Muscle of leg (tissue), 16 donors: ENCODE data around the gene PDGFA. TPM values are rescaled to one million over a fixed set of nuclear protein-coding genes. Genes with fewer than 3 reads are reported as not detected.

ENCODE experiments used
- DNase-seq: peaks from one replicate; pipeline ENCODE4 v3.0.0; 2013
- H3K27ac ChIP-seq: one replicate; pipeline ENCODE4 v1.5.1; 2013; ENCODE audit warnings: mild to moderate bottlenecking, low read length, control low read depth
- H3K27me3 ChIP-seq: one replicate; pipeline ENCODE4 v1.6.1; 2013; ENCODE audit warnings: low read length; ENCODE audit not compliant: control insufficient read depth, insufficient read depth
- H3K36me3 ChIP-seq: one replicate; pipeline ENCODE4 v1.6.1; 2013; ENCODE audit warnings: low read length; ENCODE audit not compliant: control insufficient read depth, insufficient read depth
- H3K4me1 ChIP-seq: one replicate; pipeline ENCODE4 v1.6.1; 2013; ENCODE audit warnings: low read length; ENCODE audit not compliant: control insufficient read depth, insufficient read depth
- H3K4me3 ChIP-seq: one replicate; pipeline ENCODE4 v1.5.1; 2013; ENCODE audit warnings: low read length, control low read depth
- H3K9me3 ChIP-seq: replicated peaks from 2 replicates; pipeline ENCODE4 v1.6.1; 2013; ENCODE audit warnings: low read depth, low read length; ENCODE audit not compliant: control insufficient read depth
- WGBS: methylation state at CpG from one replicate; pipeline ENCODE4 v1.1.5; 2013; ENCODE audit warnings: missing lambda C conversion rate; ENCODE audit not compliant: insufficient coverage; 5-methylcytosine and 5-hydroxymethylcytosine counted together
- long read RNA-seq, 11 donors: transcript quantifications; one replicate each; lab custom pipeline, GENCODE V29; 2026
- polyA plus RNA-seq, 8 donors: library from polyadenylated mRNA; unstranded; fragments of 120-200 nt; gene quantifications; one replicate each; pipeline versions ENCODE4 v1.2.1 to v1.2.3, GENCODE V29; 2013; ENCODE audit warnings: inconsistent platforms in 1 of 8, low replicate concordance in 1 of 8; ENCODE audit not compliant: insufficient read length in 8 of 8, insufficient read depth in 1 of 8
- total RNA-seq: library from RNA; stranded (reverse); fragments of 120-200 nt; gene quantifications from one replicate; pipeline ENCODE4 v1.2.4, GENCODE V29; 2013

The PDGFA gene
- total RNA-seq, result 26.1 TPM
- polyA plus RNA-seq, result 10 to 100 TPM; 31.2 to 51.6 (median 41.9) TPM
- long read RNA-seq, donor 1, transcript PDGFA-203 (6 exons, 2,305 nt), result major isoform, 13 of 13 reads
- long read RNA-seq, donor 1, partial matches to known transcripts, result 0 of 13 reads
- long read RNA-seq, donor 1, other reads (novel, unspliced or antisense), result 0 of 13 reads
- long read RNA-seq, donor 2, result 0 reads
- long read RNA-seq, donor 3, transcript PDGFA-203 (6 exons, 2,305 nt), result major isoform, 7 of 7 reads
- long read RNA-seq, donor 3, partial matches to known transcripts, result 0 of 7 reads
- long read RNA-seq, donor 3, other reads (novel, unspliced or antisense), result 0 of 7 reads
- long read RNA-seq, donor 4, transcript PDGFA-203 (6 exons, 2,305 nt), result major isoform, 7 of 7 reads
- long read RNA-seq, donor 4, partial matches to known transcripts, result 0 of 7 reads
- long read RNA-seq, donor 4, other reads (novel, unspliced or antisense), result 0 of 7 reads
- long read RNA-seq, donor 5, transcript PDGFA-203 (6 exons, 2,305 nt), result major isoform, 15 of 15 reads
- long read RNA-seq, donor 5, partial matches to known transcripts, result 0 of 15 reads
- long read RNA-seq, donor 5, other reads (novel, unspliced or antisense), result 0 of 15 reads
- long read RNA-seq, donor 6, transcript PDGFA-203 (6 exons, 2,305 nt), result major isoform, 10 of 10 reads
- long read RNA-seq, donor 6, partial matches to known transcripts, result 0 of 10 reads
- long read RNA-seq, donor 6, other reads (novel, unspliced or antisense), result 0 of 10 reads
- long read RNA-seq, donor 7, transcript PDGFA-203 (6 exons, 2,305 nt), result major isoform, 15 of 15 reads
- long read RNA-seq, donor 7, partial matches to known transcripts, result 0 of 15 reads
- long read RNA-seq, donor 7, other reads (novel, unspliced or antisense), result 0 of 15 reads
- long read RNA-seq, donor 8, transcript PDGFA-203 (6 exons, 2,305 nt), result major isoform, 7 of 7 reads
- long read RNA-seq, donor 8, partial matches to known transcripts, result 0 of 7 reads
- long read RNA-seq, donor 8, other reads (novel, unspliced or antisense), result 0 of 7 reads
- long read RNA-seq, donor 9, transcript PDGFA-203 (6 exons, 2,305 nt), result major isoform, 7 of 7 reads
- long read RNA-seq, donor 9, partial matches to known transcripts, result 0 of 7 reads
- long read RNA-seq, donor 9, other reads (novel, unspliced or antisense), result 0 of 7 reads
- long read RNA-seq, donor 10, transcript PDGFA-203 (6 exons, 2,305 nt), result major isoform, 11 of 11 reads
- long read RNA-seq, donor 10, partial matches to known transcripts, result 0 of 11 reads
- long read RNA-seq, donor 10, other reads (novel, unspliced or antisense), result 0 of 11 reads
- long read RNA-seq, donor 11, transcript PDGFA-203 (6 exons, 2,305 nt), result major isoform, 7 of 7 reads
- long read RNA-seq, donor 11, partial matches to known transcripts, result 0 of 7 reads
- long read RNA-seq, donor 11, other reads (novel, unspliced or antisense), result 0 of 7 reads

DNA sequence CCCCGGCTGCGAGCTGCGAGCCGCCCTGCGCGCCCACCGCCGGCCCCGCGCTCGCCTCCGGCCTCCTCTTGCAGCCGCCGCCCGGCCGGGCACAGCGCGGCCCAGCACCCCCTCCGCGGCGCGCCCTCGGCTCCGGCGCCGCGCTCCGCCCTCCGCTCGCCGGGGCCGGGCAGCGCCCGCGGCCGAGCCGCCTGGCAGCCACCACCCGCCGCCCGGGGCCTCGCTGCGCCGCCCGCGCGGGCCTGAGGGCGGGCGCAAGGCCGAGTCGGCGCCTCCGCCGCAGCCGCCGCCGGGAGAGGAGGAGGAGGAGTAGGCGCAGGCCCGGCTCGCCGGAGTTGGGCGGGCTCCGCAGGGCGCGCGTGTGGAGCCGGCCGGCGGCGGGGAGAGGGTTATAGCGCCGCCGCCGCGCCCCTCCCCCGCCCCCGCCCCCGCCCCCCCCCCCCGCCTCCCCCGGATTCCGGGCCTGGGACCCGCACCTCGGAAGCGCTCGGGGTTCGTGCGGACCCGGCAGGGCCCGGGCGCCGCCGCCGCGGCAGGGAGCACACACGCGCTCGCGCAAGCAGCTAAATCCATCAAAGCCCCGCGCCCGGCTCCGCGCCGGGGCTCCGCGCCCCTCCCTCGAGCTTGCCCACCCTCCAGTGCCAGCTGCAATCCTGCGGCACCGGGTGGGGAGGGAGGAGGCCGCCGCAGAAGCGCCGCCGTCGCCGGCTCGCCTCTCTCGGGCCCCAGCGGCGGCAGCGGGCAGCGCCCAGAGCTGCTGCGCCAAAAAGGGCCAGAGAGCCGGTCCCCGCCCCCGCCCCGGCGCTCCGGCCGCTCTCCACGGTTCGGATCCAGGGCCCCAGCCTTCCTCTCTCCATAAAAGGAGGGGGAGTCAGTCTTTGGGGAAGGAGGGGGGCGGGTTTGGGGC lies at the start of gene PDGFA:
Gene PDGFA (minus strand): TSS at position 363 of the 907 bp plus-strand sequence. CDS start 845 bp downstream, outside the sequence.
- Histone ChIP-seq H3K36me3 (peaks cover 4% of the 10 kb centered on the region), H3K27ac (peak within 1 kb of the TSS; percentile 62), H3K9me3 (no peaks in the 10 kb centered on the region), H3K4me3 (peak within 1 kb of the TSS; percentile 68), H3K27me3 (peaks cover 65% of the 10 kb centered on the region), H3K4me1 (peaks cover 59% of the 10 kb centered on the region)
- 0% methylated on average over 78 of the region's 132 CpGs for WGBS
- DNase-seq, result peak; percentile 73

DNA sequence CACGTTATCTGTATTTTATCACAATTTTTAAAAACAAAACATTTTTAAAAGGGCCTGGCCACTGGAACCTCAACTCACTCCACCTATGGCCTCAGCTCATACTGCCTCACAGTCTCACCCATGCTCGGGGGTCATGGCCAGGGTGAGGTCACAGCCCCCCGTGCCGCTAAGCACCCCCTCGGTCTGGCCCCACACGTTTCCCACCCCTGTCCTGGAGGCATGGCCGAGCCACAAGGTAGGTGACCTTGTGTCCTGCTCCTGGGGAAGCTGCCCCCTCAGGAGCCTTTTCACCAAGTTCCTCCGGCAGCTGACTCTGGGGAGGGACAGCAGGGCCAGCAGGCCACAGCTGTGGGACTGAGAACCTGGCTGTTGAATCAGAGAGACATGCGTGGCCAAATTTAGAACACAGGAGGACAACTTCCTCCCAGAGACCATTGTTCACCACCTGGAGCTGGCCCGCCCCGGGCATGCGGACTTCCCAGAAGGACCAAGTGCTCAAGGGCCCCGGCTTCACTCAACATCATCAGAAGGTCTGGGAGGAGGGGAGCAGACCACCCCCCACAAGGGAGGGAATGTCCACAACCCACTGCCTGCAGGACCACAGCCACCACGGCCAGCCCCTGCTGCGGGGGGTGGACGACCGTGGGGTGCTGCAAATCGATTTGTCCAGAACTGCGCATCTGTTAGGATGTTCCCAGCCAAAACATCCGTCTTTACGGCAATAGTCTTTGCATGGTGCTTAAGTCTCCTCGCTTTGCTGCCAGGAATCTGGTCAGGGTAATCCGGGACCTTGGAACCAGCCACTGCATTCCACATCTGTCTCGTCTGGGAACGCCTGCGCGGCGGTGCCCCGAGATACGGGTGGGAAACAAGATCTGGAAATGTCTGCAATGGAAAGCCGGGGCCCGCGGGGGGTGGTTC lies 48.6 kb upstream of the PDGFA start:
- Histone ChIP-seq H3K4me1 (peaks cover 80% of the 10 kb centered on the region), H3K9me3 (no peaks in the 10 kb centered on the region), H3K4me3 (no peak overlapping the region), H3K27me3 (no peaks in the 10 kb centered on the region), H3K36me3 (no peaks in the 10 kb centered on the region), H3K27ac (peak overlapping the region; percentile 76)
- peak; percentile 95 for DNase-seq
- WGBS, result 23% methylated on average over 28 of the region's 33 CpGs

DNA sequence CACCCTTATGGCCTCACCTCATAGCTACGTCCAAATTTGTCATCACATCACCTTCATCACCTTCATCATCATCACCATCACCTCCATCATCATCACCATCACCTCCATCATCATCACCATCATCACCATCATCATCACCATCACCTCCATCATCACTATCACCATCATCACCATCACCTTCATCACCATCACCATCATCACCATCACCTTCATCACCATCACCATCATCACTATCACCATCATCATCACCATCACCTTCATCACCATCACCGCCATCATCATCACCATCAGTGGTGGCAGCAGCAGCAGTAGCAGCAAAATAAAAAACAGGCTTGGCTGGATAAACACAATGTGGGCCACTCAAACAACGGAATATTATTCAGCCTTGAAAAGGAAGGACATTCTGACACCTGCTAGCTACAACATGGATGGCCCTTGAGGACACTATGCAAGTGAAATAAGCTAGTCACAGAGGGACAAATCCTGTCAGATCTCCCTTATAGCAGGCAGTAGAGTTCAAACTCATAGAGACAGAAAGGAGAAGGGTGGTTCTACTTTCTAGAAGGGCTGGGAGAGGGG lies 47.7 kb upstream of the PDGFA start:
- H3K27me3 ChIP-seq, result no peaks in the 10 kb centered on the region
- H3K9me3 ChIP-seq, result no peaks in the 10 kb centered on the region
- H3K4me1 ChIP-seq, result peaks cover 79% of the 10 kb centered on the region
- 100% methylated on average over 2 of the region's 3 CpGs for WGBS
- DNase-seq, result no peak
- no peaks in the 10 kb centered on the region for H3K36me3 ChIP-seq
- no peak overlapping the region for H3K27ac ChIP-seq
- no peak overlapping the region for H3K4me3 ChIP-seq

DNA sequence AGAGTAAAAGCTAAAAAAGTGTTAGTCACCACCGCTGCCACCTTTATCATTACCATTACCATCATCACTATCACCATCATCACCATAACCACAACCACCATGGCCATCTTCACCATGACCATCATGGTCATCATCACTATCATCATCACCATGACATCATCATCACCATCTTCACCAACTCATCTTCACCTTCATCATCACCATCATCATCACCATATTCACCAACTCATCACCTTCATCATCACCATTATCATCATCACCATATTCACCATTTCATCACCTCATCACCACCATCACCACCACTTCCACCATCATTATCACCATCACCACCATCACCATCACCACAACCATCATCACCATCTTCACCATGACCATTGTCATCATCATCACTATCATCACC lies 46.5 kb upstream of the PDGFA start:
- no CpG with 5 or more reads among the region's 1 CpG for WGBS
- H3K4me3 ChIP-seq, result no peak overlapping the region
- peaks cover 78% of the 10 kb centered on the region for H3K4me1 ChIP-seq
- no peak for DNase-seq
- H3K27ac ChIP-seq, result no peak overlapping the region
- no peaks in the 10 kb centered on the region for H3K9me3 ChIP-seq
- no peaks in the 10 kb centered on the region for H3K27me3 ChIP-seq
- no peaks in the 10 kb centered on the region for H3K36me3 ChIP-seq

DNA sequence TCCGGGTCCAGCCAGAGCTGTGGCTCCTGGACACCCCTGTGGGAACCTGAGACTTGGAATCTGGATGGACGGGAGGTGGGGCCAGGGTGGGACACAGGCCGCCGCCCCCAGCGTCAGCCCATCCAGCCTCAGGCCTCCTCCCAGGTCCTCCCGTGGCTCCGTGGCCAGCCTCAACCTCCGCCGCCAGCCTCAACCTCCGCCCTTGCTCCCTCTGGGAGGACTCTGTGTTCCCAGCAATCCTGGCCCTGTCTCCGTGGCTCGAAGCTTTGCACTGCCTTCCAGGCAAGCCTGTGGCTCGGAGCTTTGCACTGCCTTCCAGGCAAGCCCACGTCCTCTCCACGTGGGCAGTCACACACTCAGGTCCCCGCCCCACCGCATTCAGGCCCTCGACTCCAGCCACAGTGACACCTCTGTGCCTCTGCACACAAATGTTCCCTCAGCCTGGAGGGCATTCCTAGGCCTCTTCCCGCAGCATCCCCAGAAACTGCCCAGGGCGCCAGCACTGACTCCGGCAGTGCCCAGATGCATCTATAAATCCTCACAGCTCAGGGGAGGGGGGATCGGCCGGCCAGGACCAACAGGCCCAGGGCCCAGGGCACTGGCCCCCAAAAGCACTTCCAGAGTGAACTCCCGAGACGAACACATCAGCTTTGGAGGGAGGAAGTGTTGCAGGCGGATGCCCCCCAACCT lies 44.7 kb upstream of the PDGFA start:
- peaks cover 69% of the 10 kb centered on the region for H3K4me1 ChIP-seq

DNA sequence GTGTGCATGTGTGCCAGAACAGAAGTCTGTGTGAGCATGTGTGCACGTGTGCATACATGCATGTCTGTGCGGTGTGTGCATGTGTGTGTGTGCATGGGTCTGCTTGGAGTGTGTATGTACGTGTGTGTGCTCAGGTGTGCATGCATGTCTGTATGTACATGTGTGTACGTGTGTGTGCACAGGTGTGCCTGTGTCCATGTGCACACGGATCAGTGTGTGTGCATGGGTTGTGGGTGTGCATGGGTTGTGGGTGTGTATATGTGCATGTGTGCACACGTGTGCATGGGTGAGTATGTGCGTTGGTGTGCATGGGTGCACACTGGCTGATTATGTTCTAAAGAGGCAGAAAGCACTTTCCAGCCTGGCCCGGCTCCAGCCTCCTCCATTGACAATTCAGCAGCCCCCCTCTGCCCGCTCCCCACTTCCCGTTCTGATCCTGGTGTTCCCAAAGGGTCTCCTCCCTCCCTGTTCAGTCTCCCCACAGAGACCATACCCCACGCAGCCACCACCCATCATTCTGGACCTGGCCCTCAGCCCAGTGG lies 44.1 kb upstream of the PDGFA start:
- WGBS, result 75% methylated on average over 9 of the region's 11 CpGs
- Histone ChIP-seq H3K27ac (no peak overlapping the region), H3K9me3 (no peaks in the 10 kb centered on the region), H3K27me3 (no peaks in the 10 kb centered on the region), H3K4me1 (peaks cover 64% of the 10 kb centered on the region), H3K36me3 (no peaks in the 10 kb centered on the region), H3K4me3 (no peak overlapping the region)
- no peak for DNase-seq

More for the DNA sequence above, 44.7 kb upstream of the PDGFA start:
- no peaks in the 10 kb centered on the region for H3K27me3 ChIP-seq
- no peaks in the 10 kb centered on the region for H3K36me3 ChIP-seq
- H3K4me3 ChIP-seq, result no peak overlapping the region
- H3K9me3 ChIP-seq, result no peaks in the 10 kb centered on the region
- 72% methylated on average over 23 of the region's 26 CpGs for WGBS
- H3K27ac ChIP-seq, result no peak overlapping the region
- no peak for DNase-seq

DNA sequence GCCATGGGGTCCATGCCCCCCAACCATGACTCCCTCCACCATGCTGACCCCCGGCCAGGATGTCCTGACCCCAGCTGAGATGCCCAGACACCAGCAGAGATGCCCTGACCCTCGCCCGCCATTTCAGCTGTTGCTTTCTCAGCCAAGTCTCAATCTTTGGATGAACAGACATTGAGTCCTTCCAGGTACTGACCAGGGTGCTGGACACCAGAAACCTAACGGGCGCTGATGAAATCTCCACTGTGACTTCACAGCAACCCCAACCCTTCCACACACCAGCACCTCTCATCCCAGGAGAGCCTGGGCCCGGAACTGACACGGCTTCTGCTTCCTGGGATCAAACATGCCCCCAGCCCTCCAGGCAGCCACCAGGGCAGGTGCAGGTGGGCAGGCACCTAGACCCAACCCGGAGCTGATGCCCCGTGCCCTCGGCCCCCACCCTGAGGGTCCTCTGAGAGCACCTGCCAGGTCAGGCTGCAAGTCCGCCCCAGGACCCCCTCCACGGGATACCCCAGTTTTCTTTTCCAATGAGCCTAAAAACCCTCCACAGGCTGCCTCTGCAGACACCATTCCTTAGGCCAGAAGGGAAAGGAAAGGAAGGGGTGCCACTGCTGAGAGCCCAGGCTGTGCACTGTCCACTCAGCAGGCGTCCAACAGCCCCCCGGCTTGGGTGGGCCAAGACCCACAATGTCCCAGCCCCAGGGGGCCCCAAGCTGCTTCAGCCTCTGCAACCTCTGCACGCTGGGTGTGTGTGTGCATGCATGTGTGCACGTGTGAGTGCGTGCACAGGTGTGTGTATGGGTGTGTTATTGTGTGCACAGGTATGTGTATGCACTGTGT lies 43.4 kb upstream of the PDGFA start:
- 86% methylated on average over 16 of the region's 17 CpGs for WGBS
- no peak overlapping the region for H3K27ac ChIP-seq
- no peaks in the 10 kb centered on the region for H3K36me3 ChIP-seq
- no peaks in the 10 kb centered on the region for H3K9me3 ChIP-seq
- DNase-seq, result no peak
- peaks cover 59% of the 10 kb centered on the region for H3K4me1 ChIP-seq
- no peaks in the 10 kb centered on the region for H3K27me3 ChIP-seq
- no peak overlapping the region for H3K4me3 ChIP-seq
